Fibroblast of upper back skin (primary cell): ENCODE data around the gene CDK8.
"Not testable (repeated sequence)": the region's sequence is repeated elsewhere in the genome, so short reads cannot be mapped to it uniquely, and the experiment has no call there.

Experiments used
- DNase-seq: peaks from one replicate; pipeline ENCODE4 v3.0.0-alpha.2; 2013

Gene CDK8

GRCh38 chr13:26254583-26255111 is 718 bp downstream of the CDK8 start:
- peak; percentile 10 for DNase-seq

GRCh38 chr13:26255115-26255514 is 1.2 kb downstream of the CDK8 start:
- no peak for DNase-seq

- peak; percentile 5 for DNase-seq
Measured at GRCh38 chr13:26255691-26256277, 1.9 kb downstream of the CDK8 start.

- no peak for DNase-seq
Measured at GRCh38 chr13:26257049-26257448, 3.1 kb downstream of the CDK8 start.

- no peak for DNase-seq
Measured at GRCh38 chr13:26259634-26260033, 5.7 kb downstream of the CDK8 start.

- DNase-seq: no peak
Measured at GRCh38 chr13:26262156-26262555, 8.2 kb downstream of the CDK8 start.

GRCh38 chr13:26266311-26266710 is 12.4 kb downstream of the CDK8 start:
- DNase-seq: no peak

GRCh38 chr13:26270707-26271106 is 16.8 kb downstream of the CDK8 start:
- DNase-seq: no peak

GRCh38 chr13:26272621-26273020 is 18.7 kb downstream of the CDK8 start:
- no peak for DNase-seq

GRCh38 chr13:26280295-26280694 is 26.4 kb downstream of the CDK8 start:
- peak; percentile 51 for DNase-seq

GRCh38 chr13:26280822-26281221 is 26.9 kb downstream of the CDK8 start:
- DNase-seq: no peak

GRCh38 chr13:26285911-26286310 is 32.0 kb downstream of the CDK8 start:
- not testable (repeated sequence) for DNase-seq

GRCh38 chr13:26288838-26289237 is 34.9 kb downstream of the CDK8 start:
- DNase-seq: not testable (repeated sequence)

- no peak for DNase-seq
Measured at GRCh38 chr13:26295812-26296211, 41.9 kb downstream of the CDK8 start.

- no peak for DNase-seq
Measured at GRCh38 chr13:26299168-26299750, 45.3 kb downstream of the CDK8 start.

- peak; percentile 69 for DNase-seq
Measured at GRCh38 chr13:26300140-26300539, 46.2 kb downstream of the CDK8 start.

GRCh38 chr13:26305676-26306075 is 51.7 kb downstream of the CDK8 start:
- no peak for DNase-seq

GRCh38 chr13:26307701-26308100 is 53.8 kb downstream of the CDK8 start:
- no peak for DNase-seq

- no peak for DNase-seq
Measured at GRCh38 chr13:26308250-26308649, 54.3 kb downstream of the CDK8 start.

GRCh38 chr13:26308836-26309235 is 54.9 kb downstream of the CDK8 start:
- DNase-seq: no peak

- no peak for DNase-seq
Measured at GRCh38 chr13:26310003-26310402, 56.1 kb downstream of the CDK8 start.

- no peak for DNase-seq
Measured at GRCh38 chr13:26310470-26310869, 56.5 kb downstream of the CDK8 start.

- DNase-seq: not testable (repeated sequence)
Measured at GRCh38 chr13:26312019-26312418, 58.1 kb downstream of the CDK8 start.

- DNase-seq: not testable (repeated sequence)
Measured at GRCh38 chr13:26316095-26316494, 62.2 kb downstream of the CDK8 start.

- DNase-seq: no peak
Measured at GRCh38 chr13:26320766-26321165, 66.8 kb downstream of the CDK8 start.
